ENCODE measurements around the gene EVI2A.

EVI2A gene

GRCh38 chr17:31321966-31322365 is 544 bp upstream of the EVI2A start:
- H3K4me3 ChIP-seq (ENCODE audit: low read depth, low read length) = peak overlapping the region; percentile 85; the same call in 1 of the 2 replicates

GRCh38 chr17:31320791-31321190 is 631 bp downstream of the EVI2A start:
- peak overlapping the region; percentile 85 for H3K4me3 ChIP-seq (ENCODE audit: low read depth, low read length)
- DNase-seq (ENCODE audit: low read depth) = peak; percentile 33
- no peak for TF ChIP-seq CTCF (IDR thresholded peaks at IDR 0.05; ENCODE audit: insufficient read depth, low read depth, low read length, missing control alignments)

More at GRCh38 chr17:31321966-31322365, 544 bp upstream of the EVI2A start:
- no peak for DNase-seq (ENCODE audit: low read depth)
- TF ChIP-seq CTCF (IDR thresholded peaks at IDR 0.05; ENCODE audit: insufficient read depth, low read depth, low read length, missing control alignments) = no peak

GRCh38 chr17:31320241-31320640 is 1.2 kb downstream of the EVI2A start:
- no peak for TF ChIP-seq CTCF (IDR thresholded peaks at IDR 0.05; ENCODE audit: insufficient read depth, low read depth, low read length, missing control alignments)
- DNase-seq (ENCODE audit: low read depth) = peak; percentile 30
- H3K4me3 ChIP-seq (ENCODE audit: low read depth, low read length) = peak overlapping the region; percentile 85

- no peak for TF ChIP-seq CTCF (IDR thresholded peaks at IDR 0.05; ENCODE audit: insufficient read depth, low read depth, low read length, missing control alignments)
- peak; percentile 85 for DNase-seq (ENCODE audit: low read depth)
- peak overlapping the region; percentile 85 for H3K4me3 ChIP-seq (ENCODE audit: low read depth, low read length)
These were observed 2.4 kb downstream of the EVI2A start for GRCh38 chr17:31318851-31319661.

GRCh38 chr17:31318298-31318801 is 3.1 kb downstream of the EVI2A start:
- H3K4me3 ChIP-seq (ENCODE audit: low read depth, low read length) = peak overlapping the region; percentile 85
- DNase-seq (ENCODE audit: low read depth) = peak; percentile 84
- TF ChIP-seq CTCF (IDR thresholded peaks at IDR 0.05; ENCODE audit: insufficient read depth, low read depth, low read length, missing control alignments) = no peak

- DNase-seq (ENCODE audit: low read depth) = no peak
- TF ChIP-seq CTCF (IDR thresholded peaks at IDR 0.05; ENCODE audit: insufficient read depth, low read depth, low read length, missing control alignments) = no peak
- H3K4me3 ChIP-seq (ENCODE audit: low read depth, low read length) = no peak overlapping the region
These were observed 6.7 kb downstream of the EVI2A start for GRCh38 chr17:31314782-31315100.
